Panc1 (cell line): ENCODE data around the gene CDH5. TPM values are rescaled to one million over a fixed set of nuclear protein-coding genes. Genes with fewer than 3 reads are reported as not detected.

ENCODE experiments used
- ATAC-seq: fragments of 200-7000 bp; cut with Tn5 transposase; 2 replicates; pipeline ENCODE4 v1.9.1; 2020; ENCODE audit warnings: mild to moderate bottlenecking, moderate library complexity
- BruUV-seq: library from RNA; stranded (reverse); fragments of 400-500 nt; replicated peaks from 2 replicates; lab custom pipeline; 2021; lab: Mats Ljungman, UMichigan
- CTCF ChIA-PET: fragments of 300-600 bp; sonication (Branson Sonifier 250); formaldehyde crosslinking; loops from one replicate; lab custom pipeline; 2022; ENCODE audit warnings: antibody characterized with exemption; lab: Charles Lee
- POLR2A ChIA-PET: fragments of 300-600 bp; sonication (Branson Sonifier 250); formaldehyde crosslinking; loops from one replicate; lab custom pipeline; 2022; ENCODE audit warnings: antibody characterized with exemption; lab: Charles Lee
- DNase-seq: peaks from one replicate; pipeline ENCODE4 v3.0.0-alpha.2; 2010; ENCODE audit warnings: low read depth, low spot score
- H3K27ac ChIP-seq: 2 replicates; pipeline ENCODE4 v1.5.1; 2011; ENCODE audit warnings: mild to moderate bottlenecking, low read length, inconsistent platforms
- H3K27me3 ChIP-seq: fragments of 200-500 bp; sonication (Bioruptor generic); 2 replicates; pipeline ENCODE4 v1.6.0; 2014; ENCODE audit warnings: low read length, inconsistent platforms; ENCODE audit not compliant: control insufficient read depth, insufficient read depth
- H3K36me3 ChIP-seq: fragments of 200-500 bp; sonication (Bioruptor generic); 2 replicates; pipeline ENCODE4 v1.5.1; 2014; ENCODE audit warnings: inconsistent platforms, mild to moderate bottlenecking, low read length, moderate library complexity; ENCODE audit not compliant: control insufficient read depth, insufficient read depth
- H3K4me1 ChIP-seq: 2 replicates; pipeline ENCODE4 v1.5.1; 2011; ENCODE audit warnings: inconsistent platforms, mild to moderate bottlenecking, low read length, moderate library complexity; ENCODE audit not compliant: control insufficient read depth, insufficient read depth
- H3K4me3 ChIP-seq, 2 experiments: 2 replicates each; pipeline ENCODE4 v1.5.1; 2011 to 2012; ENCODE audit warnings: low read depth in 2 of 2, low read length in 2 of 2, mild to moderate bottlenecking in 2 of 2, inconsistent platforms in 1 of 2, moderate library complexity in 1 of 2
- H3K9me3 ChIP-seq: fragments of 200-500 bp; sonication (Bioruptor generic); 2 replicates; pipeline ENCODE4 v1.5.1; 2014; ENCODE audit warnings: low read depth, mild to moderate bottlenecking, inconsistent platforms, low read length, moderate library complexity; ENCODE audit not compliant: control insufficient read depth, insufficient read depth
- POLR2AphosphoS5 ChIP-seq: IDR thresholded peaks from 2 replicates; pipeline ENCODE4 v1.6.1; 2012; ENCODE audit warnings: mild to moderate bottlenecking, low read depth, low read length, moderate library complexity
- SIN3A ChIP-seq: IDR thresholded peaks from 2 replicates; pipeline ENCODE4 v1.6.1; 2012; ENCODE audit warnings: low read depth, mild to moderate bottlenecking, low read length, moderate library complexity, borderline replicate concordance; ENCODE audit not compliant: insufficient read depth
- TCF7L2 ChIP-seq: IDR thresholded peaks from 2 replicates; pipeline ENCODE4 v1.6.1; 2011; ENCODE audit warnings: mild to moderate bottlenecking, low read depth, low read length, inconsistent platforms
- in situ Hi-C: cut with HindIII; loops from 2 replicates; pipeline ENCODE4 v1.10.0; 2016; ENCODE audit warnings: low sequenced_read_pairs, low pct_unique_long_range_greater_than_20kb
- intact Hi-C: fragments of 100-400 bp; cut with micrococcal nuclease; formaldehyde crosslinking; loops from one replicate; pipeline ENCODE4 v1.10.0; 2022; ENCODE audit not compliant: unreplicated experiment
- total RNA-seq: library from RNA; stranded (reverse); gene quantifications from one replicate; pipeline ENCODE4 v1.2.1, GENCODE V29; 2021; ENCODE audit not compliant: unreplicated experiment
- TF ChIP-seq, protein P1 (sequence below): fragments of 450-650 bp; IDR thresholded peaks from 2 replicates; pipeline ENCODE4 v1.5.1; 2017; ENCODE audit warnings: mild to moderate bottlenecking
- TF ChIP-seq, protein P2 (sequence below), 2 experiments: IDR thresholded peaks; 2 replicates each; pipeline ENCODE4 v1.6.1; 2011 to 2012; ENCODE audit warnings: low read depth in 2 of 2, control low read depth in 1 of 2, low read length in 1 of 2, mild to moderate bottlenecking in 1 of 2, moderate library complexity in 1 of 2; ENCODE audit not compliant: insufficient read depth in 1 of 2

CDH5 gene
- total RNA-seq, 1 experiment from 2014 or later: 0.18 TPM

- DNase-seq (no peak), ATAC-seq (no peak)
- ChIA-PET POLR2A (no interaction called here), CTCF (no interaction called here)
- Histone ChIP-seq H3K4me1 (no peaks in the 10 kb centered on the region; the same call in 1 of the 2 replicates), H3K4me3 (no peak overlapping the region), H3K9me3 (no peaks in the 10 kb centered on the region), H3K27me3 (peaks cover 9% of the 10 kb centered on the region), H3K36me3 (no peaks in the 10 kb centered on the region), H3K27ac (no peak overlapping the region)
- intact Hi-C loops (no loop called here), in situ Hi-C loops (no loop called here)
- no TSS peak for BruUV-seq
- TF ChIP-seq SIN3A: no peak
- no peak for TF ChIP-seq POLR2AphosphoS5
- TF ChIP-seq, protein P1, sequence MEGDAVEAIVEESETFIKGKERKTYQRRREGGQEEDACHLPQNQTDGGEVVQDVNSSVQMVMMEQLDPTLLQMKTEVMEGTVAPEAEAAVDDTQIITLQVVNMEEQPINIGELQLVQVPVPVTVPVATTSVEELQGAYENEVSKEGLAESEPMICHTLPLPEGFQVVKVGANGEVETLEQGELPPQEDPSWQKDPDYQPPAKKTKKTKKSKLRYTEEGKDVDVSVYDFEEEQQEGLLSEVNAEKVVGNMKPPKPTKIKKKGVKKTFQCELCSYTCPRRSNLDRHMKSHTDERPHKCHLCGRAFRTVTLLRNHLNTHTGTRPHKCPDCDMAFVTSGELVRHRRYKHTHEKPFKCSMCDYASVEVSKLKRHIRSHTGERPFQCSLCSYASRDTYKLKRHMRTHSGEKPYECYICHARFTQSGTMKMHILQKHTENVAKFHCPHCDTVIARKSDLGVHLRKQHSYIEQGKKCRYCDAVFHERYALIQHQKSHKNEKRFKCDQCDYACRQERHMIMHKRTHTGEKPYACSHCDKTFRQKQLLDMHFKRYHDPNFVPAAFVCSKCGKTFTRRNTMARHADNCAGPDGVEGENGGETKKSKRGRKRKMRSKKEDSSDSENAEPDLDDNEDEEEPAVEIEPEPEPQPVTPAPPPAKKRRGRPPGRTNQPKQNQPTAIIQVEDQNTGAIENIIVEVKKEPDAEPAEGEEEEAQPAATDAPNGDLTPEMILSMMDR: no peak
These were observed 63.7 kb downstream of the CDH5 start for GRCh38 chr16:66430214-66430613.

GRCh38 chr16:66431760-66432159 lies 65.3 kb downstream of the CDH5 start:
- Histone ChIP-seq H3K9me3 (no peaks in the 10 kb centered on the region), H3K27ac (no peak overlapping the region), H3K27me3 (peaks cover 5% of the 10 kb centered on the region), H3K36me3 (no peaks in the 10 kb centered on the region), H3K4me1 (no peaks in the 10 kb centered on the region; the same call in 1 of the 2 replicates), H3K4me3 (no peak overlapping the region)
- ATAC-seq: no peak
- TF ChIP-seq, protein P2, sequence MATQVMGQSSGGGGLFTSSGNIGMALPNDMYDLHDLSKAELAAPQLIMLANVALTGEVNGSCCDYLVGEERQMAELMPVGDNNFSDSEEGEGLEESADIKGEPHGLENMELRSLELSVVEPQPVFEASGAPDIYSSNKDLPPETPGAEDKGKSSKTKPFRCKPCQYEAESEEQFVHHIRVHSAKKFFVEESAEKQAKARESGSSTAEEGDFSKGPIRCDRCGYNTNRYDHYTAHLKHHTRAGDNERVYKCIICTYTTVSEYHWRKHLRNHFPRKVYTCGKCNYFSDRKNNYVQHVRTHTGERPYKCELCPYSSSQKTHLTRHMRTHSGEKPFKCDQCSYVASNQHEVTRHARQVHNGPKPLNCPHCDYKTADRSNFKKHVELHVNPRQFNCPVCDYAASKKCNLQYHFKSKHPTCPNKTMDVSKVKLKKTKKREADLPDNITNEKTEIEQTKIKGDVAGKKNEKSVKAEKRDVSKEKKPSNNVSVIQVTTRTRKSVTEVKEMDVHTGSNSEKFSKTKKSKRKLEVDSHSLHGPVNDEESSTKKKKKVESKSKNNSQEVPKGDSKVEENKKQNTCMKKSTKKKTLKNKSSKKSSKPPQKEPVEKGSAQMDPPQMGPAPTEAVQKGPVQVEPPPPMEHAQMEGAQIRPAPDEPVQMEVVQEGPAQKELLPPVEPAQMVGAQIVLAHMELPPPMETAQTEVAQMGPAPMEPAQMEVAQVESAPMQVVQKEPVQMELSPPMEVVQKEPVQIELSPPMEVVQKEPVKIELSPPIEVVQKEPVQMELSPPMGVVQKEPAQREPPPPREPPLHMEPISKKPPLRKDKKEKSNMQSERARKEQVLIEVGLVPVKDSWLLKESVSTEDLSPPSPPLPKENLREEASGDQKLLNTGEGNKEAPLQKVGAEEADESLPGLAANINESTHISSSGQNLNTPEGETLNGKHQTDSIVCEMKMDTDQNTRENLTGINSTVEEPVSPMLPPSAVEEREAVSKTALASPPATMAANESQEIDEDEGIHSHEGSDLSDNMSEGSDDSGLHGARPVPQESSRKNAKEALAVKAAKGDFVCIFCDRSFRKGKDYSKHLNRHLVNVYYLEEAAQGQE (IDR thresholded peaks at IDR 0.05; ENCODE audit: insufficient read depth in 1 of 2, low read depth in 2 of 2, low read length in 1 of 2): no peak
- ChIA-PET CTCF (no interaction called here), POLR2A (no interaction called here)
- intact Hi-C loops (no loop called here), in situ Hi-C loops (no loop called here)
- no peak for DNase-seq
- no TSS peak for BruUV-seq

- H3K27me3 ChIP-seq: peaks cover 5% of the 10 kb centered on the region
- ATAC-seq: no peak
- CTCF ChIA-PET: no interaction called here
These were observed 65.9 kb downstream of the CDH5 start for GRCh38 chr16:66432429-66432828.

More at GRCh38 chr16:66432429-66432828, 65.9 kb downstream of the CDH5 start:
- DNase-seq: no peak
- TF ChIP-seq, protein P2 (IDR thresholded peaks at IDR 0.05; ENCODE audit: insufficient read depth in 1 of 2, low read depth in 2 of 2, low read length in 1 of 2): no peak
- TF ChIP-seq SIN3A: no peak
- no peak for TF ChIP-seq TCF7L2
- TF ChIP-seq POLR2AphosphoS5: no peak
- TF ChIP-seq, protein P1: no peak
- POLR2A ChIA-PET: no interaction called here
- H3K4me3 ChIP-seq: no peak overlapping the region
- in situ Hi-C loops: no loop called here
- H3K27ac ChIP-seq: no peak overlapping the region
- no peaks in the 10 kb centered on the region for H3K36me3 ChIP-seq
- H3K9me3 ChIP-seq: no peaks in the 10 kb centered on the region
- H3K4me1 ChIP-seq: no peaks in the 10 kb centered on the region; the same call in 1 of the 2 replicates
- no TSS peak for BruUV-seq
- intact Hi-C loops: no loop called here
